HuH-7 (cell line): ENCODE measurements around the gene LRRC8E.
A peak's percentile ranks its signal among the peaks of the same experiment; 100 is the strongest.
"Not testable (repeated sequence)": the region's sequence is repeated elsewhere in the genome, so short reads cannot be mapped to it uniquely, and the experiment has no call there.

Experiments used
- DNase-seq: peaks from one replicate; pipeline ENCODE4 v3.0.0; 2011; ENCODE audit warnings: low spot score

The LRRC8E gene

DNA sequence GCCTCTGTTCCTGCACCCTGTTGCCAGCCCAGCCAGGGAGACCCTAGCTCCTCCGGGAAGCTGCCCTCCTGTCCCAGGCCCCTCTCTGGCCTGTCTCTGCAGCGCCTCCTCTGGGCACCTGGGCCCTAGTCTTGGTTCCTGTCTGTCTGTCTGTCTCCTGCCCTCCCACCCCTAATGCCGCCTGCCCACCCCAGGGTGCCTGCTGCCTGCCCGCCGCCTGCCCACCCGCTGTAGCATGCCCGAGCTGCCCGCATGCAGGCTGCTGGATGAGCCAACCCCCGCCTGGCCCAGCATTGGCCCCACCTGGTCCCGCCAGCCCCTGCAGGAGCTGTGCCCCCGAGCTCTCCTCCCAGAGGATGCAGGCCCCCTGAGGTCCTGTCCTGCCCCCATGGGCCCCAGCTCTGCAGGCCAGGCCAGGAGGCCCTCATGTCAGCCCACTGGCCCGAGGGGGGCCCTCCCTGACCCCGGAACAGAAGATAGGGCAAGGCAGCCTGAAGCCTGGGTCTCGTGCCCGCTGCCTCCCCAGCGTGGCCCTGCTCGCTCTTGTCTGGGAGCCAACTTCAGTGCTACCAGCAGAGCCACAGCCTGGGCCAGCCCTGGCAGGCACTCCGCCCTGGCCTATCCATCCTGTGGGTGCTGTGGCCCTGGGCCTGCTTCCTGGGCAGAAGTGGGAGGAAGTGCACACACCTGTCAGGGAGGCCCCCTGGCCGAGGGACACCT is 20.6 kb downstream of the LRRC8E start:
- no peak for DNase-seq

DNA sequence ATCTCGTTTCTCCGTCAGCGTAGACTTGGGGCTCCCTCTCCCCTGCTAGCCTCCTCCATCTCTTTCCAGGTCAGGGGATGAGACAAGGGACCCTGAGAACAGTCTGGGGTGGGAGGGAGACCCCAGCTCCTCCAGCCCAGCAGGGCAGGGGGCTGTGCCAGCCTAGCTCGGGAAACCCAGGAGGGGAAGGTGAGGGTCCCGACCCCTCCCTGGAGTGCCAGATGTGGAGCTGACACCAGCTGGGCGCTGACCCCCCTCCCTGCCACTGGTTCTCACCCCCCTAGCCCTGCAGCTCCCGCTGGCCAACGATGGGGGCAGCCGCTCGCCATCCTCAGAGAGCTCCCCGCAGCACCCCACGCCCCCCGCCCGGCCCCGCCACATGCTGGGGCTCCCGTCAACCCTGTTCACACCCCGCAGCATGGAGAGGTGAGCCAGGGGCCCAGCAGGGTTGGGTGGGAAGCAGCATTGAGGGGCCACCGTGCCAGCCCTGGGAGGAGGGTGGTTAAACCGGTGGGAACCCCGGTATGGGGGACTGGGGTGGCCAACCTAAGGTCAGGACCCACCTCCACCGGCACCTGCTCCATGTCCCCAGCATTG is 21.3 kb downstream of the LRRC8E start:
- DNase-seq: no peak

DNA sequence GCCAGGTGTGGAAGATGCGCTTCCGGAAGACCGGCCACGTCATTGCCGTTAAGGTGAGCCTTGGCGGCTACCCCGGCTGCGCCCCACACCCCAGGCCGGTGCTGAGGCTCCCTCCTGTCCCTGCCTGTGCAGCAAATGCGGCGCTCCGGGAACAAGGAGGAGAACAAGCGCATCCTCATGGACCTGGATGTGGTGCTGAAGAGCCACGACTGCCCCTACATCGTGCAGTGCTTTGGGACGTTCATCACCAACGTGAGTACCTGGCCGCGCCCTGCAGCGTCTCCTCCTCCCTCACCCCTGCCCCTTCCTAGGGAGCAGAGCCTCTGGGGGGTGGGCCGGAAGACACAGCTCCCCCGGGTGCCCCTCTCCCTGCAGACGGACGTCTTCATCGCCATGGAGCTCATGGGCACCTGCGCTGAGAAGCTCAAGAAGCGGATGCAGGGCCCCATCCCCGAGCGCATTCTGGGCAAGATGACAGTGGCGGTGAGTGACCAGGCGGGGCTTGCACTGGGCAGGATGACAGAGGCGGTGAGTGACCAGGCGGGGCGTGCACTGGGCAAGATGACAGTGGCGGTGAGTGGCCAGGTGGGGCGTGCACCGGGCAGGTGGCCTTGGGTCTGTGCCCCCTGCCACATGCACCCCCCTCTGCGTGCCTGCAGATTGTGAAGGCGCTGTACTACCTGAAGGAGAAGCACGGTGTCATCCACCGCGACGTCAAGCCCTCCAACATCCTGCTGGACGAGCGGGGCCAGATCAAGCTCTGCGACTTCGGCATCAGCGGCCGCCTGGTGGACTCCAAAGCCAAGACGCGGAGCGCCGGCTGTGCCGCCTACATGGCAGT is 22.2 kb downstream of the LRRC8E start:
- no peak for DNase-seq

DNA sequence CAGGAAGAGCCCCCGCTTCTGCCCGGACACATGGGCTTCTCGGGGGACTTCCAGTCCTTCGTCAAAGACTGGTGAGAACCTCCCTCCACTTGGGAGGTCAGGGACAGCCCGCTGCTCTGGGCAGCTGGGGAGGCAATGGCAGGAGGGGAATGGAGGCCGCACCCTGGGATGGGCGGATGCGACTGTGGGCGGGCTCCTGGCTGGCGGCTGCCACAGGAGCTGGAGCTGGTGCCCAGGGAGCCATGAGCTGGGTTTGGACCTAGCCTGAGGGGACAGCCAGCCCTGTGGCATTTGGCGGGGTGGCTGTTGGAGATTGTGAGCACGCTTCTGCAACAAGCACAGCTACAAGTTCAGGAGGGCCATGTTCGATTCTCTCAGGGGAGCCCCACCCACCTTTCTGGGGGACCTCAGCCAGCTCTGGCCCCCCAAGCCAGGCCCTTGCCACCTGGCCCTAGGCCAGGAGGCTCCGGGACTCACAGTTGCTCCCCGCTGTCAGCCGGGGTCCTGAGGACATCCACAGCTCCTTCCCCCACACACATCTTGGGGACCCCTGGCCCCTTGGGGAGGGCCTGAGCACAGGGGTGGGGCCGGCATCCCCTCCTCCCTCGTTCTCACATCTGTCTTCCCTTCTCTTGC is 23.3 kb downstream of the LRRC8E start:
- DNase-seq: no peak

- no peak for DNase-seq
These were observed 23.9 kb downstream of the LRRC8E start for GRCh38 chr19:7912144-7912696.

DNA sequence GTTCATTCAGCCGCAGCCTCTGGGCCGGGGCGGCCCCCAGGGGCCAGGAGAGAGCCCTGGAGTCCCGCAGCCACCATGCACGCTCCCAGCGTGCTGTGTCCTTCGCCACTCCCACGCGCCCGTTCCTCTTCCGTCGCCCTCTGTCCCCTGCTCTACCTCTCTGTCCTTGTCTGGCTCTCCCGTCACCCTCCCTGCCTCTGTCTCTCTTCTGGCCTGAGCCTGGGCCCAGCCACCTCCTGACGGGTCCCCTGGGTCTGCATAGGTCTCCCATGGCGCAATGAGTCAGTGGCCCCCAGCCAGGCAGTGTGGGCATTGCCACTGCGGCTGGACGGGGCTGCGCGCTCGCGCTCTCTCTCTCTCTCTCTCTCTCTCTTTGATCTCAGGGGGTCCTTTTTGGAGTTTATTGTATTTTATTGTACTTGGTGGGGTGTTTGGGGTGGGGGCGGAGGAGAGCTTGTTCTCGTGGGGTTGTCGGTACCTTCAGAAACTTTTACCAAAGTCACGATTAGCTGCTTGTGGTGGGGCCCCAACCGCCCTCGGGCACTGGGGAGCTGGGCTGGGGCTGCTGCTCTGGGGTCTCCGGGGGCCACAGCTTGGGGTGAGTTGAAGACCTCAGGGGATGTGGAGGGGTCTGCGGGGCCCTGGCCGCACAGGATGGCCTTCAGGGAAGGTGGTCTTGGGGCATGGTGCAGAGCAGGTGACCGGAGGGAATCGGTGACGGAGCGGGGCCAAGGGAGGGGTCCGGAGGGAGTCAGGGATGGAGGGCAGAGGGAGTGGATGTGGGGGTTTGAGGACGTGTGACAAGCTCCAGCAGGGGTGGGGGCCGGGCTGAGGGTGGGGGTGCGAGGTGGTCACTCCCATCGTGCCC is 24.6 kb downstream of the LRRC8E start:
- DNase-seq: no peak

GRCh38 chr19:7913652-7914051 is 25.3 kb downstream of the LRRC8E start:
- DNase-seq: no peak

DNA sequence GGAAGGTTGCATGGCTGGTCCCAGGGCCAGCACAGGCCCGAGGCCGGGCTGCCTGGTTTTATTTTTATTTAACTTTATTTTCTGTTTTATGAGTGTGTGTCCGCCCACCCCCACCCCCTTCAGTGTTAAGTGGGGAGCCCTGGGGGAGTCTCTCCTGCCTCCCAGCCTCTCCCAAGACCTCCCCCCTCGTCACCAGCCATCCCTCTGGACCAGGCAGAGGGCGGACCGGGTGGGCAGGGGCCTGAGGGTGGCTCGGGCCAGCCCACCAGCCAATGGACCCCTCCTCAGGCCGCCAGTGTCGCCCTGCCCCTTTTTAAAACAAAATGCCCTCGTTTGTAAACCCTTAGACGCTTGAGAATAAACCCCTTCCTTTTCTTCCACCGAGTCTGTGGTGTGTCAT is 25.8 kb downstream of the LRRC8E start:
- no peak for DNase-seq

DNA sequence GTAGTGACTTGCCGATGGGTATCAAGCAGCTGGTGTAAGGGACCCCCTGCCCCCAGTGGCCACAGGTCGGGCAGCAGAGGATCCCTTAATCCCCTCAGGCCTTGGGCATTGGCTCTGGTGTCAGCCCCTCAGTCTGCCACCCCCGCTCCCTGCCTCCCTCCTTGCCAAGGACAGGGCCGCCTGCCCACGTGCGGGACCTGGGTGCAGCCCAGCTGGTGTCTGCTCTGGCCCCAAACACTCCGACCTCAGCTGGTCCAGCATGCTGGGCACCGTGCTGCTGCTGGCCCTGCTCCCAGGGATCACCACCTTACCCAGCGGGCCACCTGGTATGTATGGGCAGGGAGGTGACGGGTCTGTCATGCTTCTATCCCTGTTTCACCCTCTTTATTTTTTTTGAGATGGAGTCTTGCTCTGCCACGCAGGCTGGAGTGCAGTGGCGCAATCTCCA is 26.3 kb downstream of the LRRC8E start, which contains the start of gene TGFBR3L:
TSS of gene TGFBR3L (plus strand) at position 233 of the 448 bp plus-strand sequence.
- no peak for DNase-seq

GRCh38 chr19:7915250-7916102 is 27.2 kb downstream of the LRRC8E start:
- no peak for DNase-seq

- peak; percentile 48 for DNase-seq
These were observed 28.0 kb downstream of the LRRC8E start for GRCh38 chr19:7916103-7916954.

GRCh38 chr19:7916955-7917266 is 28.6 kb downstream of the LRRC8E start:
- no peak for DNase-seq

DNA sequence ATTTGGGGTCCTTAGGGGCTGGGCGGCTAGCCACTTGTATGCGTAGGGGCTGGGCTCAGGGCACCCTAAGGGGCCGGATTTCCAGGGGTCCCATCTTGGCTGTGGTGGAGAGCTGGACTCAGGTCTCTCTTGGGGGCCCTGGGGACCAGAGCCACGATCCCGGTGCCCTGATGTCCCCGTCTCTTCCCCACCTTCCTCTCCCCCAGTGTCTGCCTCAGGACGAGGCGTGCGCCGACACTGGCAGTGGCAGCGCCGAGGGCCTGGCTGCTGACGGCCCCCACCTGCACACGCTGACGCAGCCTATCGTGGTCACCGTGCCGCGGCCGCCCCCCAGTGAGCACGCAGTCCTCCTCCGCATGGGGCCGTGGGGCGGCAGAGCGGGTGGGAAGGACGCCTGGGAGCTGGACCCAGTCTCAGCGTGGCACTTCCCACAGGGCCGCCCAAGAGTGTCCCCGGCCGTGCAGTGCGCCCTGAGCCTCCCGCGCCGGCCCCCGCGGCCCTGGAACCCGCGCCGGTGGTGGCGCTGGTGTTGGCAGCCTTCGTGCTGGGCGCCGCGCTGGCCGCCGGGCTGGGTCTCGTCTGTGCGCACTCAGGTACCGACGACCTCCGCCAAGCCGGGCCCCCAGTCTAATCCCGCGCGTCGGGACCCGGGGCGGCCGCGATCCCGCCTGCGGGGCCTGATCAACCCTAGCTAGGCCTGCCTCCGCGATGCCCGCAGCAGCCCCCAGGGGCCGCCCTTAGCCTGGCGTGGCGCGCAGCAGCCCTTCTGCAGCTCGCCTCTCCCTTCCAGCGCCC is 29.2 kb downstream of the LRRC8E start:
- peak; percentile 82 for DNase-seq

- DNase-seq: not testable (repeated sequence)
These were observed 29.8 kb downstream of the LRRC8E start for GRCh38 chr19:7918062-7918614.

- DNase-seq: no peak
These were observed 30.5 kb downstream of the LRRC8E start for GRCh38 chr19:7918615-7919421.

- peak; percentile 75 for DNase-seq
These were observed 31.6 kb downstream of the LRRC8E start, which contains the start of gene SNAPC2 for GRCh38 chr19:7919610-7920518. SNAPC2 (plus strand) TSS chr19:7920338; CDS start chr19:7920367, 29 bp downstream.
